HepG2 (cell line): ENCODE results near the gene GAPDH. TPM values are rescaled to one million over a fixed set of nuclear protein-coding genes. Genes with fewer than 3 reads are reported as not detected.

Experiments
- ARID2 ChIP-seq: sonication (generic); formaldehyde crosslinking; IDR thresholded peaks from 2 replicates; pipeline ENCODE4 v1.8.1; 2022; ENCODE audit warnings: mild to moderate bottlenecking, missing genetic modification reagents, borderline replicate concordance
- CREB1 ChIP-seq, 2 experiments: fragments of 450-650 bp in 1 of 2; IDR thresholded peaks; 2 replicates each; pipeline ENCODE4 v1.6.1; 2016 to 2017; ENCODE audit warnings: control low read depth in 1 of 2, mild to moderate bottlenecking in 1 of 2, missing compliant biosample characterization in 1 of 2, missing genetic modification characterization in 1 of 2
- ETV6 ChIP-seq: sonication (generic); formaldehyde crosslinking; conservative IDR thresholded peaks from 2 replicates; pipeline ENCODE4 v1.4.0; 2020; ENCODE audit warnings: missing genetic modification reagents
- FOSL2 ChIP-seq: sonication (generic); formaldehyde crosslinking; IDR thresholded peaks from 2 replicates; pipeline ENCODE4 v1.4.0; 2020; ENCODE audit warnings: missing genetic modification reagents
- KLF11 ChIP-seq: IDR thresholded peaks from 2 replicates; pipeline ENCODE4 v1.6.1; 2016; ENCODE audit warnings: missing compliant biosample characterization
- KMT2B ChIP-seq: IDR thresholded peaks from 2 replicates; pipeline ENCODE4 v1.6.1; 2016; ENCODE audit warnings: missing genetic modification reagents, missing compliant biosample characterization
- MED1 ChIP-seq: sonication (generic); formaldehyde crosslinking; IDR thresholded peaks from 2 replicates; pipeline ENCODE4 v1.4.0; 2020; ENCODE audit warnings: missing genetic modification reagents
- MYC ChIP-seq: sonication (generic); formaldehyde crosslinking; IDR thresholded peaks from 2 replicates; pipeline ENCODE4 v1.9.0; 2021; ENCODE audit warnings: missing genetic modification reagents, borderline replicate concordance
- PAWR ChIP-seq: sonication (generic); formaldehyde crosslinking; IDR thresholded peaks from 2 replicates; pipeline ENCODE4 v1.4.0; 2020; ENCODE audit warnings: missing genetic modification reagents, mild to moderate bottlenecking, borderline replicate concordance
- RNF2 ChIP-seq: fragments of 450-650 bp; conservative IDR thresholded peaks from 2 replicates; pipeline ENCODE4 v1.6.1; 2016; ENCODE audit warnings: low read depth
- SMAD1 ChIP-seq: sonication (generic); formaldehyde crosslinking; IDR thresholded peaks from 2 replicates; pipeline ENCODE4 v1.4.0; 2020; ENCODE audit warnings: missing genetic modification reagents, low read depth, mild to moderate bottlenecking, borderline replicate concordance
- SRSF4 ChIP-seq: fragments of 200-400 bp; formaldehyde crosslinking; IDR thresholded peaks from one replicate; pipeline ENCODE4 v1.6.1; 2018; ENCODE audit warnings: mild to moderate bottlenecking, low read depth, low read length, moderate library complexity; ENCODE audit not compliant: poor library complexity, severe bottlenecking
- YY1 ChIP-seq: IDR thresholded peaks from 2 replicates; pipeline ENCODE4 v1.6.1; 2011; ENCODE audit warnings: low read length, low read depth, moderate library complexity, mild to moderate bottlenecking; ENCODE audit not compliant: insufficient read depth, insufficient replicate concordance
- ZBTB21 ChIP-seq: sonication (generic); formaldehyde crosslinking; IDR thresholded peaks from 2 replicates; pipeline ENCODE4 v1.4.0; 2020; ENCODE audit warnings: missing genetic modification reagents
- ZFP36L1 ChIP-seq: sonication (generic); formaldehyde crosslinking; IDR thresholded peaks from 2 replicates; pipeline ENCODE4 v1.8.0; 2022; ENCODE audit warnings: mild to moderate bottlenecking, missing genetic modification reagents, moderate library complexity
- ZKSCAN5 ChIP-seq: sonication (generic); formaldehyde crosslinking; IDR thresholded peaks from 2 replicates; pipeline ENCODE4 v1.5.1; 2020; ENCODE audit warnings: mild to moderate bottlenecking, missing genetic modification reagents
- ZNF10 ChIP-seq: sonication (generic); formaldehyde crosslinking; IDR thresholded peaks from 2 replicates; pipeline ENCODE4 v1.4.0; 2020; ENCODE audit warnings: mild to moderate bottlenecking, low read depth, missing genetic modification reagents, borderline replicate concordance
- ZNF121 ChIP-seq: sonication (generic); formaldehyde crosslinking; IDR thresholded peaks from 2 replicates; pipeline ENCODE4 v1.5.0; 2020; ENCODE audit warnings: mild to moderate bottlenecking, missing genetic modification reagents
- ZNF207 ChIP-seq: fragments of 450-650 bp; IDR thresholded peaks from 2 replicates; pipeline ENCODE4 v1.6.1; 2016; ENCODE audit warnings: antibody characterized with exemption, borderline replicate concordance
- ZNF253 ChIP-seq: sonication (generic); formaldehyde crosslinking; IDR thresholded peaks from 2 replicates; pipeline ENCODE4 v1.8.0; 2022; ENCODE audit warnings: mild to moderate bottlenecking, missing genetic modification reagents, borderline replicate concordance
- ZNF337 ChIP-seq: sonication (generic); formaldehyde crosslinking; IDR thresholded peaks from 2 replicates; pipeline ENCODE4 v1.5.1; 2020; ENCODE audit warnings: missing genetic modification reagents, low read depth, mild to moderate bottlenecking, borderline replicate concordance
- ZNF543 ChIP-seq: sonication (generic); formaldehyde crosslinking; IDR thresholded peaks from 2 replicates; pipeline ENCODE4 v1.4.0; 2020; ENCODE audit warnings: mild to moderate bottlenecking, missing genetic modification reagents
- ZNF557 ChIP-seq: sonication (generic); formaldehyde crosslinking; IDR thresholded peaks from 2 replicates; pipeline ENCODE4 v1.4.0; 2020; ENCODE audit warnings: missing genetic modification reagents
- ZNF660 ChIP-seq: sonication (generic); formaldehyde crosslinking; IDR thresholded peaks from 2 replicates; pipeline ENCODE4 v1.5.1; 2020; ENCODE audit warnings: mild to moderate bottlenecking, low read depth, missing genetic modification reagents, borderline replicate concordance
- ZNF747 ChIP-seq: sonication (generic); formaldehyde crosslinking; IDR thresholded peaks from 2 replicates; pipeline ENCODE4 v1.8.1; 2023; ENCODE audit warnings: missing genetic modification reagents, mild to moderate bottlenecking, borderline replicate concordance
- ZSCAN9 ChIP-seq: IDR thresholded peaks from 2 replicates; pipeline ENCODE4 v1.6.1; 2016; ENCODE audit warnings: borderline replicate concordance
- polyA plus RNA-seq, 8 experiments: library from polyadenylated mRNA; depleted of rRNA in 3 of 8; stranded (reverse) in 7 of 8; unstranded in 1 of 8; fragments of >200 nt; fragmentation: Illumina TruSeq in 4 of 8; extraction: Trizol in 4 of 8; gene quantifications; 2 replicates each; pipeline versions ENCODE4 v1.2.1 to v1.2.3, GENCODE V29; 2011 to 2016; ENCODE audit warnings: low read depth in 4 of 8, missing spikeins in 1 of 8, mixed read lengths in 1 of 8; ENCODE audit not compliant: insufficient read depth in 1 of 8
- total RNA-seq, 5 experiments: library from RNA; depleted of rRNA; stranded (reverse); fragments of >200 nt; fragmentation: Illumina TruSeq; extraction: Trizol; gene quantifications; 2 replicates each; pipeline ENCODE4 v1.2.3, GENCODE V29; 2016; ENCODE audit warnings: low read depth in 1 of 5
- TF ChIP-seq, protein P1 (sequence below): sonication (generic); formaldehyde crosslinking; IDR thresholded peaks from 2 replicates; pipeline ENCODE4 v1.9.0; 2022; ENCODE audit warnings: missing genetic modification reagents, mild to moderate bottlenecking, borderline replicate concordance
- TF ChIP-seq, protein P2 (sequence below): sonication (generic); formaldehyde crosslinking; conservative IDR thresholded peaks from 2 replicates; pipeline ENCODE4 v1.4.0; 2020; ENCODE audit warnings: missing genetic modification reagents

The GAPDH gene
- total and polyA plus RNA-seq, 2 of the 13 experiments (the other 11 are each of a cell fraction or from before 2014, with no cell fraction given): 3,038 to 12,722 TPM

DNA sequence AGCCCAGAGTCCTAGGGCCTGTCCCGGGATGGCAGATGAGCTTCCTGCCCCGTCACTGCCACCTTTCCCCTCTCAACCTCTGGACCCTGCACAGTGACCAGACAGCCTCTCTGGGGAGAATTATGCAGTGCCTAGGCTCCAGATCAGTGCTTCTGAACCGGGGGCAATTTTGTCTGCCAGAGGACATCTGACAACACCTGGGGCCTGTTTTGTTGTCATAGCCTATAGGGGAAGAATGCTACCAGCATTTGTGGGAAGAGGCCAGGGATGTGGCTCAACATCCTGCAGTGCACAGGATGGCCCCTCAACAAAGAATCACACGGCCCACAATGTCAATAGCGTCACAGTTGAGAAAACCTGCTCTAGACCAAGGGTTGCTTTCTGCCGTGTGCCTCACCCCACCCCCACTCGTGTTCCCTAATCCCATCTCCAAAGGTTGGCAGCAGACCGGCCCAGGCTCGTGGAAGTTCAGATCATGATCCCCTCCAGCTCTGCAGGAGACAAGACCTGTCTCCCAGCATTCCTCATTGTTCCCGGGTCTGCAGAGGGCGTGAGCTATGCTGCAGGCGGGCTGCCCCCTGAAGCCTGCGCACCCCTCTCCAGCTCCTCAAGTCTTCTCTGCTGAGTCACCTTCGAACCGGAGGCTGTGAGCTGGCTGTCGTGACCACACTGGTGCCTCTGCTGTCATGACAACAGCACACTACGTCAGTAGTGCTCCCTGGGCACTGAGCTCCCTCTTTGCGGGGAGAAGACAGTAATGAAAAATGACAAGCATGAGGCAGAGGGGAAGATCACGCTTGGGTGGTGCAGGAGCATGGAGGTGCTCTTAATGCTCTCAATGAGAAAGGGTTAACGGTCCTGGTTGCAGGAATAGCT is 2.0 kb upstream of the GAPDH start (continued):
- TF ChIP-seq ZNF557: 0 out of 2 replicates have a peak, but pooled peaks have one; percentile 15
- TF ChIP-seq MED1 (CRISPR knock-in tag): peak; percentile 79
- no peak for TF ChIP-seq SRSF4
- no peak for TF ChIP-seq KLF11 (CRISPR knock-in tag)
- TF ChIP-seq MYC: peak; percentile 83
- TF ChIP-seq RNF2: no peak
- TF ChIP-seq ZSCAN9 (CRISPR knock-in tag): 0 out of 2 replicates have a peak, but pooled peaks have one; percentile 2
- TF ChIP-seq ZNF543: no peak
- TF ChIP-seq, protein P1, sequence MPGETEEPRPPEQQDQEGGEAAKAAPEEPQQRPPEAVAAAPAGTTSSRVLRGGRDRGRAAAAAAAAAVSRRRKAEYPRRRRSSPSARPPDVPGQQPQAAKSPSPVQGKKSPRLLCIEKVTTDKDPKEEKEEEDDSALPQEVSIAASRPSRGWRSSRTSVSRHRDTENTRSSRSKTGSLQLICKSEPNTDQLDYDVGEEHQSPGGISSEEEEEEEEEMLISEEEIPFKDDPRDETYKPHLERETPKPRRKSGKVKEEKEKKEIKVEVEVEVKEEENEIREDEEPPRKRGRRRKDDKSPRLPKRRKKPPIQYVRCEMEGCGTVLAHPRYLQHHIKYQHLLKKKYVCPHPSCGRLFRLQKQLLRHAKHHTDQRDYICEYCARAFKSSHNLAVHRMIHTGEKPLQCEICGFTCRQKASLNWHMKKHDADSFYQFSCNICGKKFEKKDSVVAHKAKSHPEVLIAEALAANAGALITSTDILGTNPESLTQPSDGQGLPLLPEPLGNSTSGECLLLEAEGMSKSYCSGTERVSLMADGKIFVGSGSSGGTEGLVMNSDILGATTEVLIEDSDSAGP (CRISPR knock-in tag): peak; percentile 63; the same call in 1 of the 2 replicates
- TF ChIP-seq ZNF10 (CRISPR knock-in tag): no peak
- no peak for TF ChIP-seq ZNF207
- TF ChIP-seq ZNF337: no peak
- TF ChIP-seq ETV6 (CRISPR knock-in tag): no peak
- TF ChIP-seq, protein P2, sequence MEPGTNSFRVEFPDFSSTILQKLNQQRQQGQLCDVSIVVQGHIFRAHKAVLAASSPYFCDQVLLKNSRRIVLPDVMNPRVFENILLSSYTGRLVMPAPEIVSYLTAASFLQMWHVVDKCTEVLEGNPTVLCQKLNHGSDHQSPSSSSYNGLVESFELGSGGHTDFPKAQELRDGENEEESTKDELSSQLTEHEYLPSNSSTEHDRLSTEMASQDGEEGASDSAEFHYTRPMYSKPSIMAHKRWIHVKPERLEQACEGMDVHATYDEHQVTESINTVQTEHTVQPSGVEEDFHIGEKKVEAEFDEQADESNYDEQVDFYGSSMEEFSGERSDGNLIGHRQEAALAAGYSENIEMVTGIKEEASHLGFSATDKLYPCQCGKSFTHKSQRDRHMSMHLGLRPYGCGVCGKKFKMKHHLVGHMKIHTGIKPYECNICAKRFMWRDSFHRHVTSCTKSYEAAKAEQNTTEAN (CRISPR knock-in tag): no peak; the same call in 1 of the 2 replicates
- TF ChIP-seq ZNF253 (CRISPR knock-in tag): no peak
- TF ChIP-seq ZFP36L1: peak; percentile 65; the same call in 1 of the 2 replicates
- TF ChIP-seq ZNF121 (CRISPR knock-in tag): no peak
- no peak for TF ChIP-seq ZNF660 (CRISPR knock-in tag)
- no peak for TF ChIP-seq ZNF747
- TF ChIP-seq KMT2B (CRISPR knock-in tag): peak; percentile 54; the same call in 1 of the 2 replicates
- peak; percentile 59; the same call in 1 of the 2 replicates for TF ChIP-seq FOSL2
- no peak for TF ChIP-seq ZKSCAN5 (CRISPR knock-in tag)
- TF ChIP-seq ARID2 (CRISPR knock-in tag): peak; percentile 90
- TF ChIP-seq SMAD1 (CRISPR knock-in tag): no peak; the same call in 1 of the 2 replicates
- peak; percentile 64 for TF ChIP-seq CREB1 (IDR thresholded peaks at IDR 0.05)
- peak; percentile 42; the same call in 1 of the 2 replicates for TF ChIP-seq CREB1 (CRISPR knock-in tag; IDR thresholded peaks at IDR 0.05)
- no peak for TF ChIP-seq PAWR
- no peak for TF ChIP-seq YY1
- TF ChIP-seq ZBTB21 (CRISPR knock-in tag): 0 out of 2 replicates have a peak, but pooled peaks have one; percentile 42
